ENCODE data around the gene FH.
A peak's percentile ranks its signal among the peaks of the same experiment; 100 is the strongest.

FH gene

DNA sequence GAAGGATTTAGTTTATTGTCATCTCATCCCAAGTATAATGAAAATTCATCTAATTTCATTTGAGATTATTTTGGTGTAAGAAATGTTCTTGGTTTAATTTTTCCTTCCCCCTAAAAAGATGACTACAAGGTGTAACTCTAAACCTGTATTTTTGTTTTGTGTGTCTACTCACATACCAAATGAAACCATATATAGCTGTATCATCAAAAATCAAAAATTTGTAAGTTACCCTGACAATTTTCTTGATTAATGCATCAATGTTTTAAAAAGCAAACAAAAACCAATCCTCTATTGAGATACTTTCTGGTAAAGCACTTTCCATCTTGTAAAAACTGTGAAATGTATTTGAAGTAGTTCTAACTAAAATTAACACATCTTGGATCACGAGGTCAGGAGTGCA lies 30.8 kb downstream of the FH start:
- H3K4me3 ChIP-seq (ENCODE audit: low read depth, low read length): no peak overlapping the region
- H3K4me1 ChIP-seq: no peaks in the 10 kb centered on the region
- H3K9me3 ChIP-seq: no peaks in the 10 kb centered on the region
- DNase-seq: no peak
- no peak for TF ChIP-seq CTCF (IDR thresholded peaks at IDR 0.05; ENCODE audit: low read depth, low read length)
- no peaks in the 10 kb centered on the region for H3K27me3 ChIP-seq
- H3K36me3 ChIP-seq: no peaks in the 10 kb centered on the region

DNA sequence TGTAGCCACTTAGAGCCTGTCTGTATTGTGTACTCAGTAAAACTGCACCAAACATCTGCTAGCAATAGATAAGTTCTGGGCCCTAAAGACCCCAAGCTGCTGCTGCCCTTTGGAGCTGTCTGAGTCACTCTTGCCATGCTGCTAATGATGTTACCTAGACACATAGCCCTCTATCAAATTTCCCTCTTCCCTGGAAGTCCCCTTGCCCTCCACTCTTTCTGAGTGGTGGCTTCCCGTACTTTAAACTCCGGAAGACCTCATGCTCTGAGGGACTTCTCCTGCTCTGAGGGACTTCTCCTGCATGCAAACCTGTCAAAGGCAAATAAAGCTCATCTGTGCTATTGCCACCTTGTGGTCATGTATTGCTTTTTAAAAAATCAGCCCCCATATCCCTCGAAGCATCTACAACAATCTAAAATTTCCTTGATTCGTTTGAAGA lies 34.0 kb downstream of the FH start:
- H3K36me3 ChIP-seq: no peaks in the 10 kb centered on the region
- no peaks in the 10 kb centered on the region; the same call in 1 of the 2 replicates for H3K27me3 ChIP-seq
- DNase-seq: no peak
- no peaks in the 10 kb centered on the region for H3K9me3 ChIP-seq
- H3K4me1 ChIP-seq: no peaks in the 10 kb centered on the region
- peak; percentile 55 for TF ChIP-seq CTCF (IDR thresholded peaks at IDR 0.05; ENCODE audit: low read depth, low read length)
- H3K4me3 ChIP-seq (ENCODE audit: low read depth, low read length): no peak overlapping the region

DNA sequence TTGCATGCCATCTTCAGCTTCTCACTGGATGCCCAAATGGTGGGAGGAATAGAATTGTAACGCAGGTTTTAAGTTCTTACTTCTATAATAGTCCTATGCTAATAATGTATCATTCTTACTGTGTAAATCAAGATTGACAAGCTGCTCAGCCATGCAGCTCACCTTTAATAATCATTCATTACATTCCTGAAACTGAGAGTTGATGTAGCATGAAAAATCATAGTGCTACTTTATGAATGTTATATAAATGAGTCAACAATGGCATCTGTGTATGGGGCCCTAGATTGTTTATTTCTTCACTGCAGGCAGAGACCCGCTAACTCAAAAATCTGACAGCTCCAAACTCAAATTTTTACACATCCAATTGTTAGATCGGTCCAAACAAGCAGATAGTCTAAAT lies 34.4 kb downstream of the FH start:
- no peak for TF ChIP-seq CTCF (IDR thresholded peaks at IDR 0.05; ENCODE audit: low read depth, low read length)
- no peaks in the 10 kb centered on the region for H3K9me3 ChIP-seq
- no peak for DNase-seq
- no peaks in the 10 kb centered on the region; the same call in 1 of the 2 replicates for H3K27me3 ChIP-seq
- no peak overlapping the region for H3K4me3 ChIP-seq (ENCODE audit: low read depth, low read length)
- H3K4me1 ChIP-seq: no peaks in the 10 kb centered on the region
- no peaks in the 10 kb centered on the region for H3K36me3 ChIP-seq

DNA sequence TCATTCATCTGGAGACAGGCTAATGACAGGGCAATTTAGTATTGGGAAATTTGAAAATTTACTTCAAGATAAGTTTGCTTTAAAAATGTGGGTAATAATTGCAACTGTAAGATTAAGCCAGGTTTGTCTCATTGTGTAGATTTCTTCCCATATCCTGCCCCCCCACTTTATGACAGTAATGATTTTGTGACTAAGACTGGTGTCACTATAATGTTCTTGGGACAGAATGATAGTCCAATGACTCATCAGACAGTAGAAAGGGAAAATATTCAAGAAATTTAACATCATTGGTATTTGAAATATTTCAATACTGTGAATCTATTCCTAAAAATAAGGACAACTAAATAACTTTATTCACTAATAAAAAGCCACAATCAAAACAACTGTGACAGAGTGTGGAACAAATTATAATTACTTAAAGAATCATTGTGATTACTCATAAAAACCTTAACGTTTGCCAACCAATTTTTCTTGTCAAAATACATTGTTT lies 36.7 kb downstream of the FH start:
- Histone ChIP-seq H3K4me3 (ENCODE audit: low read depth, low read length) (no peak overlapping the region), H3K4me1 (no peaks in the 10 kb centered on the region), H3K27me3 (no peaks in the 10 kb centered on the region; the same call in 1 of the 2 replicates), H3K9me3 (no peaks in the 10 kb centered on the region), H3K36me3 (no peaks in the 10 kb centered on the region)
- no peak for TF ChIP-seq CTCF (IDR thresholded peaks at IDR 0.05; ENCODE audit: low read depth, low read length)
- no peak for DNase-seq

- Histone ChIP-seq H3K9me3 (no peaks in the 10 kb centered on the region), H3K27me3 (no peaks in the 10 kb centered on the region; the same call in 1 of the 2 replicates), H3K4me3 (ENCODE audit: low read depth, low read length) (no peak overlapping the region), H3K4me1 (no peaks in the 10 kb centered on the region), H3K36me3 (no peaks in the 10 kb centered on the region)
- no peak for TF ChIP-seq CTCF (IDR thresholded peaks at IDR 0.05; ENCODE audit: low read depth, low read length)
- DNase-seq: no peak
Observed at GRCh38 chr1:241479294-241479693, 40.3 kb downstream of the FH start.

GRCh38 chr1:241475671-241476070 lies 43.9 kb downstream of the FH start:
- no peaks in the 10 kb centered on the region for H3K27me3 ChIP-seq
- no peaks in the 10 kb centered on the region for H3K36me3 ChIP-seq
- no peaks in the 10 kb centered on the region for H3K9me3 ChIP-seq
- H3K4me3 ChIP-seq (ENCODE audit: low read depth, low read length): no peak overlapping the region
- no peaks in the 10 kb centered on the region for H3K4me1 ChIP-seq
- no peak for TF ChIP-seq CTCF (IDR thresholded peaks at IDR 0.05; ENCODE audit: low read depth, low read length)
- no peak for DNase-seq

Data from BE2C (cell line).